PC-3 (cell line): ENCODE results near the gene EPHA3. TPM values are rescaled to one million over a fixed set of nuclear protein-coding genes. Genes with fewer than 3 reads are reported as not detected.

Source experiments
- ATAC-seq: fragments of 200-7000 bp; cut with Tn5 transposase; 2 replicates; pipeline ENCODE4 v1.9.1; 2020; ENCODE audit warnings: mild to moderate bottlenecking, moderate library complexity
- BruUV-seq: library from RNA; stranded (reverse); fragments of 400-500 nt; replicated peaks from 2 replicates; lab custom pipeline; 2021; lab: Mats Ljungman, UMichigan
- CTCF ChIA-PET: fragments of 300-600 bp; sonication (Branson Sonifier 250); formaldehyde crosslinking; loops from one replicate; lab custom pipeline; 2022; ENCODE audit warnings: antibody characterized with exemption; lab: Charles Lee
- POLR2A ChIA-PET: fragments of 300-600 bp; sonication (Branson Sonifier 250); formaldehyde crosslinking; loops from one replicate; lab custom pipeline; 2022; ENCODE audit warnings: antibody characterized with exemption; ENCODE audit not compliant: unreplicated experiment; lab: Charles Lee
- DNase-seq: peaks from one replicate; pipeline ENCODE4 v3.0.0-alpha.2; 2015
- H2AFZ ChIP-seq: fragments of 300-600 bp; sonication (generic); 2 replicates; pipeline ENCODE4 v1.6.0; 2016; ENCODE audit warnings: antibody characterized with exemption, low read length
- H3F3A ChIP-seq: fragments of 300-600 bp; sonication (generic); one replicate; pipeline ENCODE4 v1.6.0; 2017; ENCODE audit warnings: antibody characterized with exemption, low read length, control low read depth, mild to moderate bottlenecking; ENCODE audit not compliant: unreplicated experiment
- H3K27ac ChIP-seq: fragments of 300-600 bp; sonication (generic); 2 replicates; pipeline ENCODE4 v1.5.1; 2016; ENCODE audit warnings: mild to moderate bottlenecking, low read length
- H3K27me3 ChIP-seq: fragments of 300-600 bp; sonication (generic); 2 replicates; pipeline ENCODE4 v1.6.1; 2016; ENCODE audit warnings: low read length, mixed read lengths
- H3K36me3 ChIP-seq: fragments of 300-600 bp; sonication (generic); 2 replicates; pipeline ENCODE4 v1.6.1; 2016; ENCODE audit warnings: low read depth, mixed run types, low read length, mixed read lengths
- H3K4me1 ChIP-seq: fragments of 300-600 bp; sonication (generic); 2 replicates; pipeline ENCODE4 v1.5.1; 2016; ENCODE audit warnings: low read length; ENCODE audit not compliant: insufficient read depth
- H3K4me2 ChIP-seq: fragments of 300-600 bp; sonication (generic); 2 replicates; pipeline ENCODE4 v1.6.0; 2016; ENCODE audit warnings: low read length
- H3K4me3 ChIP-seq: fragments of 300-600 bp; sonication (generic); 2 replicates; pipeline ENCODE4 v1.5.1; 2016; ENCODE audit warnings: mild to moderate bottlenecking, low read length, mixed read lengths
- H3K79me2 ChIP-seq: fragments of 300-600 bp; sonication (generic); 2 replicates; pipeline ENCODE4 v1.6.1; 2017; ENCODE audit warnings: low read length, mixed read lengths
- H3K9ac ChIP-seq: fragments of 300-600 bp; sonication (generic); 2 replicates; pipeline ENCODE4 v1.6.0; 2016; ENCODE audit warnings: mild to moderate bottlenecking, low read length
- H3K9me2 ChIP-seq: fragments of 300-600 bp; sonication (generic); replicated peaks from 2 replicates; pipeline ENCODE4 v1.6.1; 2016; ENCODE audit warnings: mixed run types, low read length, mixed read lengths
- H3K9me3 ChIP-seq: fragments of 300-600 bp; sonication (generic); 2 replicates; pipeline ENCODE4 v1.6.1; 2016; ENCODE audit warnings: low read length, mixed read lengths
- H4K20me1 ChIP-seq: fragments of 300-600 bp; sonication (generic); 2 replicates; pipeline ENCODE4 v1.6.1; 2016; ENCODE audit warnings: low read length, mixed read lengths
- CTCF ChIP-seq: fragments of 300-600 bp; sonication (generic); conservative IDR thresholded peaks from 2 replicates; pipeline ENCODE4 v1.5.1; 2017; ENCODE audit warnings: antibody characterized with exemption, low read depth, mild to moderate bottlenecking, low read length
- EZH2 ChIP-seq: fragments of 300-600 bp; sonication (generic); IDR thresholded peaks from one replicate; pipeline ENCODE4 v1.6.1; 2017; ENCODE audit warnings: antibody characterized with exemption, mild to moderate bottlenecking, low read length; ENCODE audit not compliant: unreplicated experiment
- EZH2phosphoT487 ChIP-seq: fragments of 300-600 bp; sonication (generic); IDR thresholded peaks from 2 replicates; pipeline ENCODE4 v1.6.1; 2018; ENCODE audit warnings: mild to moderate bottlenecking, antibody characterized with exemption, low read length, borderline replicate concordance
- intact Hi-C: fragments of 100-400 bp; cut with micrococcal nuclease; formaldehyde crosslinking; loops from 2 replicates; pipeline ENCODE4 v1.9.0; 2023
- total RNA-seq: library from RNA; depleted of rRNA; stranded (reverse); fragments of >200 nt; gene quantifications from 2 replicates; pipeline ENCODE4 v1.2.3, GENCODE V29; 2014

Gene EPHA3
- total RNA-seq, 1 experiment from 2014 or later, result 0.33 TPM

- no TSS peak for BruUV-seq
- no peaks in the 10 kb centered on the region for H3K79me2 ChIP-seq
- ATAC-seq, result no peak
Observed at GRCh38 chr3:89256395-89256794, 149.0 kb downstream of the EPHA3 start.

GRCh38 chr3:89256882-89257281 lies 149.5 kb downstream of the EPHA3 start:
- Histone ChIP-seq H3K27me3 (no peaks in the 10 kb centered on the region), H3K4me3 (no peak overlapping the region), H3K27ac (no peak overlapping the region), H3K9me2 (no peaks in the 10 kb centered on the region), H3K4me2 (no peak overlapping the region), H2AFZ (no peak overlapping the region), H3K4me1 (no peaks in the 10 kb centered on the region), H3K9me3 (no peaks in the 10 kb centered on the region), H3K79me2 (no peaks in the 10 kb centered on the region), H3F3A (no peaks in the 10 kb centered on the region), H3K36me3 (no peaks in the 10 kb centered on the region), H3K9ac (no peak overlapping the region), H4K20me1 (no peaks in the 10 kb centered on the region)
- no peak for ATAC-seq
- ChIA-PET CTCF (no interaction called here), POLR2A (no interaction called here)
- no peak for TF ChIP-seq EZH2
- TF ChIP-seq EZH2phosphoT487, result no peak
- no peak for TF ChIP-seq CTCF
- BruUV-seq, result no TSS peak
- DNase-seq, result no peak
- intact Hi-C loops, result no loop called here

More at GRCh38 chr3:89256395-89256794, 149.0 kb downstream of the EPHA3 start:
- ChIA-PET POLR2A (no interaction called here), CTCF (no interaction called here)
- Histone ChIP-seq H3K36me3 (no peaks in the 10 kb centered on the region), H3K27ac (no peak overlapping the region), H3K4me2 (no peak overlapping the region), H2AFZ (no peak overlapping the region), H3K4me3 (no peak overlapping the region), H3K27me3 (no peaks in the 10 kb centered on the region), H3K9me2 (no peaks in the 10 kb centered on the region), H3K9ac (no peak overlapping the region), H3K9me3 (no peaks in the 10 kb centered on the region), H3F3A (no peaks in the 10 kb centered on the region), H4K20me1 (no peaks in the 10 kb centered on the region), H3K4me1 (no peaks in the 10 kb centered on the region)
- intact Hi-C loops, result no loop called here
- no peak for DNase-seq
- no peak for TF ChIP-seq EZH2phosphoT487
- no peak for TF ChIP-seq EZH2
- no peak for TF ChIP-seq CTCF

GRCh38 chr3:89260721-89261120 lies 153.3 kb downstream of the EPHA3 start:
- H3K79me2 ChIP-seq, result no peaks in the 10 kb centered on the region
- H3K27me3 ChIP-seq, result peaks cover 14% of the 10 kb centered on the region
- TF ChIP-seq CTCF (no peak), EZH2phosphoT487 (no peak), EZH2 (no peak)
- no peaks in the 10 kb centered on the region for H4K20me1 ChIP-seq
- H2AFZ ChIP-seq, result no peak overlapping the region
- no peaks in the 10 kb centered on the region for H3F3A ChIP-seq
- no peak overlapping the region for H3K4me3 ChIP-seq
- H3K27ac ChIP-seq, result no peak overlapping the region
- H3K9me3 ChIP-seq, result no peaks in the 10 kb centered on the region
- no peaks in the 10 kb centered on the region for H3K9me2 ChIP-seq
- no peak for ATAC-seq
- ChIA-PET POLR2A (no interaction called here), CTCF (no interaction called here)
- no peaks in the 10 kb centered on the region for H3K4me1 ChIP-seq
- no peak overlapping the region for H3K4me2 ChIP-seq
- H3K36me3 ChIP-seq, result no peaks in the 10 kb centered on the region
- intact Hi-C loops, result no loop called here
- no peak overlapping the region for H3K9ac ChIP-seq
- no TSS peak for BruUV-seq
- no peak for DNase-seq
